ENCODE measurements around the gene ADAM10. TPM values are rescaled to one million over a fixed set of nuclear protein-coding genes. Genes with fewer than 3 reads are reported as not detected.

ADAM10 gene
- total RNA-seq, 1 experiment from 2014 or later: 87.4 TPM

- DNase-seq (ENCODE audit: extremely low read depth, low read depth): no peak
Observed at GRCh38 chr15:58556541-58556940, 193.0 kb downstream of the ADAM10 start.

GRCh38 chr15:58556028-58556361, 193.5 kb downstream of the ADAM10 start:
- DNase-seq (ENCODE audit: extremely low read depth, low read depth): no peak

- DNase-seq (ENCODE audit: extremely low read depth, low read depth): no peak
Observed at GRCh38 chr15:58555162-58556027, 194.1 kb downstream of the ADAM10 start.

GRCh38 chr15:58554758-58555157, 194.7 kb downstream of the ADAM10 start:
- DNase-seq (ENCODE audit: extremely low read depth, low read depth): no peak

DNA sequence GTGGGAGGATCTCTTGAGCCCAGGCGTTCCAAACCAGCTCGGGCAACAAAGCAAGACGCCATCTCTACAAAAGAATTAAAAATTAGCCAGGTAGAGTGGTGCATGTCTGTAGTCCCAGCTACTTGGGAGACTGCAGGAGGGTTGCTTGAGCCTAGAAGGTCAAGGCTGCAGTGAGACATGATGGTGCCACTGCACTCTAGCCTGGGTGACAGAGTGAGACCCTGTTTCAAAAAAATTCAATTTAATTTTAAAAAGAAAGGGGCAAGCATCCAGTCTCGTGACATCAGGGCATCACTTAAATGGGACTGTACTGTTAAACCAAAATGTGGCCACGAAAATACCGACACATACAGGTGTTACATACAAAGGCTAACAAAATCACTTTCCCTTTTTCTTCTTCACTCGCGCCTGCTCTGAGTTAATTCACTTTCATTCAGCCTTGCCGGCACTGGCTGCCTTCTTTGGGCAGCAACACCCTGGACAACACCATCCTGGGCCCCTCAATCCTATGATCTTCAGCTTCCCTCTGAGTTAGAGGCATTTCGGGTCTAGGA, 196.1 kb downstream of the ADAM10 start:
- no peak for DNase-seq (ENCODE audit: extremely low read depth, low read depth)

DNA sequence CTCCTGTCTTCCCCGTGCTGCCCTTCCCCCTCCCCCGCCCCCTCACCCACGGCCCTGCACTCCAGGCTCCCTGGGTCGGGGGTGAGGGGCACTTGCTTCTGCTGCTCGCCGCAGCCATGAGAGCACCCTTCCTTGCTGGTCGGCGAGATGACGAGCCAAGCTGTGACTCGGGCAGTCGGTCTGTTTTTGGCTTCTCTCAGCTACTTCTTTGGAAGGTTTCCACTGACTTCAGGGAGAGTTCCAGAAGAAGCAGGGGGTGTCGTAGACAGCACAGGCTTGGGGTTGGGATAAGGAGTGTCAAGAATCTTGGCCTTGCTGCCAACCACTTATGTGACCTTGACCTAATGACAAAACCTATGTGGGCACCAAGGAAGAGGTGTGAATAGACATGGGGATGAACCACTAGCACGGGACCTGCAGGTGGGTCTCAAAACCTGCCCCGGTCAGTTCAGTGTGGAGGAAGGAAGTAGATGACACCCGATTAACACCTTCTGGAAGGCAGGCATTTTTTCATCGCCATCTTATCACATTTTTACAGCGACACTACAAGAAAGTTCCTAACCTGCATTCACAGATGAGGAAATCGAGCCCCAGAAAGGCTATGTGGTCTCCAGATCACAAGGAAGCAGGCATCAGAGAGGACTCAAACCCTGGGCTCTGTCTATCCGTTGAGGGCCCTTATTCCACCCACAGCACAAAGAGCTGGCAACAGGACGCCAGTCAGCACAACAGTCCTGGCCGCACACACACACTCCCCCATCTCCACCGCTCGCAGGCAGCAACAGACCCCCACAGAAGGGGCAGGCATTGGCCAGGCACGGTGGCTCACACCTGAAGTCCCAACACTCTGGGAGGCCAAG, 196.8 kb downstream of the ADAM10 start:
- DNase-seq (ENCODE audit: extremely low read depth, low read depth): no peak

- no peak for DNase-seq (ENCODE audit: extremely low read depth, low read depth)
Observed at GRCh38 chr15:58551764-58552504, 197.6 kb downstream of the ADAM10 start.

- DNase-seq (ENCODE audit: extremely low read depth, low read depth): no peak
Observed at GRCh38 chr15:58551084-58551763, 198.3 kb downstream of the ADAM10 start.

DNA sequence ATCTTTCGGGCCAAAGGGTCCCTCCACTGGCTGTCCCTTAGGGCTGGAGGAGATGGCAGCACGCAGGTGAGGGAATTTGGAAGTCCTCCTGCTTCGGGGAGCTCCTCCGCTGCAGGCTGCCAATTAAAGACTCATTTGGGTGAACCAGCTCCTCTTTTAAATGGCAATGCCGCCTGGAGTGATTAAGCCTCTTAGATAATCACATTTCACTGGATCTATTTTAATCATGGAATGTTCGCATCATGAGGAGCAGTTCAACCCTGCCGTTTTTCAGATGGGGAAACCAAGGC, 199.8 kb downstream of the ADAM10 start:
- no peak for DNase-seq (ENCODE audit: extremely low read depth, low read depth)

DNA sequence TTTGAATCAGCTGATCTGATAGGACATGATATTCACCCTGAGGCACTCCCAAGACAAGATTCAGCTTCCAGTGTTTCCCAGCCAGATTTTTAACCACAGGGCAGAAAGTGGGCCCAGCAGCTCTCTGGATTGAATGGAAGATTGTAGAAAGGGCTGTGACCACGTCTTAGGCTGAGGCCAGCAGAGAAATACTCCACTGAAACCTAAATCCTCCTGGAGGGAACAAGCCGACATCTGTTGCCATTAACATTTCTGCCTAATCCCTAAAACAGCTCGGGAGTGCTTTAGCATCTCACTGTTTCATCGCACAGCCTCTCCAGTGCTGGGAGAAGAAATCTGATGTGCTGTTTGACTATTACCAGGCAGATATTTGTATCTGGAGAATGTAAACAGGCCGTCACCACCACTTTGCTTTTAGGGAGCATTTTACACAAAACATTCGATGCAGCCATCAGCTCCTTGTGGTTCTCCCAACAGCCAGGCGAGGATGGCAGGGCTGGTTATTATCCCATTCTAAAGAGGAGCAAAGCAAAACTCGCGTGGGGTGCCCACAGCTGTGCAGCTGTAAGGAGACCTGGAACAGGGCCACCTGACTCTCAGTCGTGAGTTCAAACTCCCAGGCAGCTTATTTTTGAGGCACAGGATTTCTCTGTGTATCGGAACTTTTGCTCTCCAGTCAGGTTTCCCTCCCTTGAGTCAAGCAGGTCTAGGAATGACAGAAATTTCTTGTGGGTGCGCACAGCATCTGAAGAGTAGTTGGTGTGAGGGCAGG, 200.3 kb downstream of the ADAM10 start:
- no peak for DNase-seq (ENCODE audit: extremely low read depth, low read depth)

- no peak for DNase-seq (ENCODE audit: extremely low read depth, low read depth)
Observed at GRCh38 chr15:58548308-58549012, 201.0 kb downstream of the ADAM10 start.

- DNase-seq (ENCODE audit: extremely low read depth, low read depth): no peak
Observed at GRCh38 chr15:58547628-58548307, 201.7 kb downstream of the ADAM10 start.

DNA sequence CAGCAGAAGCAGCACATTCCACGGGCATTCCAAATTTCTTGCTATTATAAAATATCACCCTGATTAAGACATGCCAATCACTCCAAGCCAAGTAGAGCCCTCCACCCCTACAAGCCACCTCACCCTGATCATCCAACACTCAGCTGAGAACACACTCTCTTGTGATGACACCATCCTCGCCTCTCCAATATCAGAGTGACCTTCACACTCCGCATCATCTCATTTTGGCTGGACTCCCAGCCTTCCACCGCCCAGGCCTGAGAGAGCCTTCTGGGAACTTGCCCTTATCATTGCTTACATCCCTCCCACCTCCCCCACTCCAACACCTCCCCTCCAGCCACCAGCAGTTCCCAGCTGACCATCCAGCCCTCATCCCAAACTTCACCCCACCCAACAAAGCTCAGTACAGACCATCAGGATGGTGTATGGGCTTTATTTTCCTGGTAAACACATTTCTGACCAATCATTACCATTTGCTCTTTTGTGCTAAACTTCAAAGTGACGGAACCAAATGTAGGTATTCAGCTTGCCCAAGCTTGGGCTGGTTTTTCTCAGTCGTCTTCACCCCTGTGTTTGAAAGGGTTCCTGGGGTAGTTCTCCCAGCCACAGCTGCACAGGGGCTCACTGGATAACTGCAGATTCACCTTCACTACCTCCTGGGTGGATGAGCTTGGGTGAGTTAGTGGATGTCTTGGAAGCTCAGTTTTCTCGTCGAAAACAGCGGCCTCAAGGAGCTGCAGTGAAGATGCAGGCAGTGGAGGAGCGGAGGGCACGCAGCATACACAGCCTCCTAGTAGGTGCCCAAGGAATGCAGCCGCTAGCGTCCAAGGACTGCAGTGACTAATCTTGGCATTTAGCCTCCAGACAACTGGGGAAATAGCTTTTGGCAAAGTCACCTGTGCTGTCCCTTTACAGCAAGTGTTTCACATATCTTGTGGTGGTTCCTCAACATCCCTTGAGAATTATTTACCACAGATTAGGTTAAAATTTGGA, 202.6 kb downstream of the ADAM10 start:
- no peak for DNase-seq (ENCODE audit: extremely low read depth, low read depth)

- DNase-seq (ENCODE audit: extremely low read depth, low read depth): no peak
Observed at GRCh38 chr15:58546066-58546591, 203.4 kb downstream of the ADAM10 start.

DNA sequence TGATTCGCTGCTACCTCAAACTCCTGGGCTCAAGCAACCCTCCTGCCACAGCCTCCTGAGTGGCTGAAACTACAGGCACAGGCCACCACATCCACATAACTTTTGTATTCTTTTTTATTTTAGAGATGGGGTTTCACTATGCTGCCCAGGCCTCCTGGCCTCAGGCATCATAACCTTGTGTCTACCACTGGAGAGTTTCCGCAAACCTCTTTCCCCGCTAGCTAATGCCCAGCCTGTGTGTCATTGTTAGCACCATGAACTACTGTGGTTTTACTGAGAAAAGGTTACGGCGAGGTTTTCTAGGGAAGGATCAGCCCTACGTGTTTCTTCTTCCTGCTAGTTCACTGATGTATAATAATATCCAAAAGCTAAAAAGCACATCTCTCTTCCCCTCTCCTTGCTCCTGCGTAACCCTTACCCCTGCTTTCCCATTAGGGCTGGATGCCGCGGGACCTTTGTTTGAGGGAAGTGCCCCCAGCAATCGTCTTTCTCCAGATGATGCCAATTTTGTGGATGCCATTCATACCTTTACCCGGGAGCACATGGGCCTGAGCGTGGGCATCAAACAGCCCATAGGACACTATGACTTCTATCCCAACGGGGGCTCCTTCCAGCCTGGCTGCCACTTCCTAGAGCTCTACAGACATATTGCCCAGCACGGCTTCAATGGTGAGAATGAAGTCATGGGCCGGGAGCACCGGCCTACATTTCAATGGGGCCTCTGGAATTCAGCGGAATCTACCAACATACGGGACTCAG, 204.0 kb downstream of the ADAM10 start:
- DNase-seq (ENCODE audit: extremely low read depth, low read depth): no peak

- no peak for DNase-seq (ENCODE audit: extremely low read depth, low read depth)
Observed at GRCh38 chr15:58544756-58545155, 204.8 kb downstream of the ADAM10 start.

All from NCI-H460 (cell line).